Sigmoid colon (tissue), 3 donors: ENCODE measurements around the gene IGSF21.

Experiments
- CTCF ChIP-seq, 4 experiments: fragments of 450-650 bp in 3 of 4; fragments of 200-600 bp in 1 of 4; IDR thresholded peaks; one replicate each; pipeline ENCODE4 v1.5.1; 2016 to 2019; ENCODE audit warnings: antibody characterized with exemption in 4 of 4, mild to moderate bottlenecking in 3 of 4, moderate library complexity in 2 of 4
- POLR2A ChIP-seq, 2 donors: fragments of 450-650 bp; IDR thresholded peaks; one replicate each; pipeline ENCODE4 v1.6.1; 2016; ENCODE audit warnings: antibody characterized with exemption in 2 of 2, mild to moderate bottlenecking in 2 of 2, moderate library complexity in 2 of 2

DNA sequence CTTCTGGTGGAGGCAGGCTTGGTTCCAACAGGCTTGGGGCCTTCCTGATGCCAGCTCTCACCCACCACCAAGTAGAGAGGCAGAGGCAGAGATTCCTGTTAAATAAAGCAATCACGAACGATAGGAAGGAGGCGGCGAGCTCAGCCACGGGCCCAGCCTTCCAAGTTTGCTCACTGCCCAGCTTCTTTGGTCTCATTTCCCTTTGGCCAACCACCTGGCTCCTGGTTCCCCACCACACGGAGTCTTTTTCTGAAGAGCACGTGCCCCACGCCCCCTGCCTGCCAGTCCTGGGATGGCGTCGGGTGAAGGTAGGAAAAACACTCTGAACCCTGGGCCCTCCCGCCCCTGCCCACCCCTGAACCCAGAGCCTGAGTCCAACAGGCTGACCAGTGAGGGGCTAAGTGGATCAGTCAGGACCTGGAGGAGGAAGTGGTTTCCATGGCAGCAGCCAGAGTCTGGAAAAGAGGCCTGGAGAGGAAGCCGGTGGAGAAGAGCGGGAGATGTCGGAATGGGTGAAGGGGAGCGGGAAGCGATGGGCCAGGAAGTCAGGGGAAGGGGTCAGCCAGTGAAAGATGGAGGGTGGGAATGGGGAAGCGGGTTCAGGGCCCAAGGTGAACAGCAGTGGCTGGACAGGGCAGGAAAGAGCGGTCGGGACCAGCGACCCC is 214.9 kb downstream of the IGSF21 start:
- no peak for TF ChIP-seq CTCF (IDR thresholded peaks at IDR 0.05)
- no peak for TF ChIP-seq POLR2A (IDR thresholded peaks at IDR 0.05)
